K562 (cell line): ENCODE measurements around the gene TBC1D7. TPM values are rescaled to one million over a fixed set of nuclear protein-coding genes. Genes with fewer than 3 reads are reported as not detected.

Experiments
- ATF3 ChIP-seq, 2 experiments: fragments of 450-650 bp in 1 of 2; sonication (generic) in 1 of 2; formaldehyde crosslinking in 1 of 2; IDR thresholded peaks in 1 of 2; conservative IDR thresholded peaks in 1 of 2; 2 replicates each; pipeline versions ENCODE4 v1.6.1 to v1.8.1; 2016 to 2023; ENCODE audit warnings: mild to moderate bottlenecking in 2 of 2, moderate library complexity in 2 of 2, inconsistent platforms in 1 of 2, missing genetic modification reagents in 1 of 2
- CEBPG ChIP-seq, 3 experiments: fragments of 200-800 bp in 1 of 3; sonication (Bioruptor generic) in 1 of 3; sonication (generic) in 1 of 3; formaldehyde crosslinking in 1 of 3; IDR thresholded peaks in 2 of 3; conservative IDR thresholded peaks in 1 of 3; 2 replicates each; pipeline versions ENCODE4 v1.6.1 to v1.8.0; 2016 to 2022; ENCODE audit warnings: missing compliant biosample characterization in 2 of 3, missing genetic modification characterization in 2 of 3, mild to moderate bottlenecking in 1 of 3, missing genetic modification reagents in 1 of 3
- CEBPZ ChIP-seq: fragments of 150-350 bp; IDR thresholded peaks from 2 replicates; pipeline ENCODE4 v1.6.1; 2014; ENCODE audit warnings: low read depth, mild to moderate bottlenecking, low read length, borderline replicate concordance
- DPF2 ChIP-seq: fragments of 450-650 bp; IDR thresholded peaks from 2 replicates; pipeline ENCODE4 v1.6.1; 2016
- HDAC8 ChIP-seq: fragments of 450-650 bp; IDR thresholded peaks from 2 replicates; pipeline ENCODE4 v1.6.1; 2016; ENCODE audit warnings: mild to moderate bottlenecking, missing genetic modification characterization, moderate library complexity, missing compliant biosample characterization
- IFI16 ChIP-seq: fragments of 250-450 bp; sonication (Bioruptor Pico); IDR thresholded peaks from 2 replicates; pipeline ENCODE4 v2.1.2; 2022; ENCODE audit warnings: mild to moderate bottlenecking, inconsistent platforms
- MCM3 ChIP-seq: fragments of 450-650 bp; IDR thresholded peaks from 2 replicates; pipeline ENCODE4 v1.6.1; 2016
- MECOM ChIP-seq: fragments of 250-450 bp; sonication (Bioruptor Pico); IDR thresholded peaks from 2 replicates; pipeline ENCODE4 v1.8.0; 2022; ENCODE audit warnings: inconsistent platforms
- MEF2D ChIP-seq: conservative IDR thresholded peaks from 2 replicates; pipeline ENCODE4 v1.6.1; 2016; ENCODE audit warnings: low read depth, missing genetic modification characterization, missing compliant biosample characterization
- NFE2L1 ChIP-seq: fragments of 450-650 bp; IDR thresholded peaks from 2 replicates; pipeline ENCODE4 v1.6.1; 2016; ENCODE audit warnings: missing genetic modification characterization, low read depth, mild to moderate bottlenecking, missing compliant biosample characterization, moderate library complexity, borderline replicate concordance
- NR2C1 ChIP-seq, 2 experiments: fragments of 450-650 bp; IDR thresholded peaks; 2 replicates each; pipeline ENCODE4 v1.6.1; 2017; ENCODE audit warnings: mild to moderate bottlenecking in 2 of 2, antibody characterized with exemption in 1 of 2, inconsistent platforms in 1 of 2, missing compliant biosample characterization in 1 of 2, missing genetic modification characterization in 1 of 2
- RREB1 ChIP-seq: fragments of 250-450 bp; sonication (Bioruptor Pico); IDR thresholded peaks from 2 replicates; pipeline ENCODE4 v1.4.0; 2020
- YY1 ChIP-seq, 3 experiments: IDR thresholded peaks; 2 replicates each; pipeline ENCODE4 v1.6.1; 2011; ENCODE audit warnings: low read length in 2 of 3, mild to moderate bottlenecking in 2 of 3, moderate library complexity in 2 of 3, borderline replicate concordance in 1 of 3, control low read depth in 1 of 3, low read depth in 1 of 3; ENCODE audit not compliant: insufficient read depth in 3 of 3, insufficient replicate concordance in 2 of 3, control insufficient read depth in 1 of 3, insufficient read length in 1 of 3; ENCODE audit errors: extremely low read depth in 1 of 3
- ZNF316 ChIP-seq: fragments of 450-650 bp; IDR thresholded peaks from 2 replicates; pipeline ENCODE4 v1.6.1; 2016
- ZNF699 ChIP-seq: fragments of 250-450 bp; sonication (Bioruptor Pico); IDR thresholded peaks from 2 replicates; pipeline ENCODE4 v1.8.0; 2021; ENCODE audit warnings: mild to moderate bottlenecking, moderate library complexity; ENCODE audit not compliant: insufficient replicate concordance
- polyA plus RNA-seq, 8 experiments: library from polyadenylated mRNA; depleted of rRNA in 4 of 8; stranded (reverse) in 5 of 8; unstranded in 3 of 8; fragments of >200 nt; fragmentation: Nextera tagmentation in 2 of 8; fragmentation: Illumina TruSeq in 1 of 8; extraction: Ambion mirVana in 2 of 8; extraction: Trizol in 1 of 8; gene quantifications; 2 replicates each; pipeline versions ENCODE4 v1.2.1 to v1.2.3, GENCODE V29; 2011 to 2014; ENCODE audit warnings: inconsistent platforms in 1 of 8, missing spikeins in 1 of 8
- total RNA-seq, 7 experiments: library from RNA; depleted of rRNA in 6 of 7; stranded (reverse); fragments of >200 nt in 6 of 7; fragmentation: Illumina TruSeq in 2 of 7; extraction: Trizol in 2 of 7; gene quantifications; 2 replicates each; pipeline versions ENCODE4 v1.2.1 to v1.2.3, GENCODE V29; 2011 to 2021; ENCODE audit warnings: low replicate concordance in 1 of 7

The TBC1D7 gene
- total and polyA plus RNA-seq, 9 of the 15 experiments (the other 6 are each of a cell fraction or from before 2014, with no cell fraction given): 49.4 to 107 (median 61.1) TPM

GRCh38 chr6:13268913-13269518 is 59.3 kb downstream of the TBC1D7 start (continued):
- TF ChIP-seq ATF3 (IDR thresholded peaks at IDR 0.05): peak; percentile 74
- no peak for TF ChIP-seq ATF3 (CRISPR knock-in tag; conservative IDR thresholded peaks at IDR 0.05)
- TF ChIP-seq DPF2: 0 out of 2 replicates have a peak, but pooled peaks have one; percentile 36
- TF ChIP-seq MCM3: no peak
- TF ChIP-seq MEF2D (tag): no peak
- no peak for TF ChIP-seq MECOM (CRISPR knock-in tag)
- no peak for TF ChIP-seq IFI16 (CRISPR knock-in tag)
- TF ChIP-seq NFE2L1: no peak
- TF ChIP-seq ZNF316: 0 out of 2 replicates have a peak, but pooled peaks have one; percentile 6
- no peak for TF ChIP-seq HDAC8 (tag)
- no peak for TF ChIP-seq ZNF699
- TF ChIP-seq YY1 (IDR thresholded peaks at IDR 0.05; ENCODE audit: borderline replicate concordance in 1 of 3, control insufficient read depth in 1 of 3, extremely low read depth in 1 of 3, insufficient read depth in 3 of 3, insufficient read length in 1 of 3, insufficient replicate concordance in 2 of 3, low read depth in 1 of 3, low read length in 2 of 3): no peak
- 0 out of 2 replicates have a peak, but pooled peaks have one; percentile 13 for TF ChIP-seq NR2C1 (IDR thresholded peaks at IDR 0.05)
- TF ChIP-seq NR2C1 (tag; IDR thresholded peaks at IDR 0.05): no peak
- peak; percentile 60; the same call in 1 of the 2 replicates for TF ChIP-seq CEBPG (CRISPR knock-in tag; IDR thresholded peaks at IDR 0.05)
- TF ChIP-seq CEBPG (tag; conservative IDR thresholded peaks at IDR 0.05 in 1 of 2, IDR thresholded peaks at IDR 0.05 in 1 of 2): peak; percentile 77 to 88
- TF ChIP-seq CEBPZ: no peak
- TF ChIP-seq RREB1: no peak
